ENCODE data around the gene SNX13. TPM values are rescaled to one million over a fixed set of nuclear protein-coding genes. Genes with fewer than 3 reads are reported as not detected.
A peak's percentile ranks its signal among the peaks of the same experiment; 100 is the strongest.

Gene SNX13
- total and polyA plus RNA-seq, 2 of the 4 experiments (the other 2 are of a cell fraction): 9.0 to 24.9 TPM

GRCh38 chr7:17948526-17949238, 8.4 kb upstream of the SNX13 start:
- Histone ChIP-seq H3K18ac (ENCODE audit: low read depth, low read length) (no peak overlapping the region), H3K4ac (ENCODE audit: low read depth, low read length) (no peak overlapping the region), H2AFZ (replicated peaks; ENCODE audit: low read length, poor library complexity) (no peak overlapping the region), H4K8ac (ENCODE audit: low read depth in 2 of 2, low read length in 2 of 2) (no peak overlapping the region), H3K4me3 (ENCODE audit: insufficient read depth, low read depth, low read length) (no peak overlapping the region), H2AK9ac (replicated peaks; ENCODE audit: low read depth, low read length, poor library complexity) (no peak overlapping the region), H2BK5ac (ENCODE audit: low read depth, low read length, poor library complexity, severe bottlenecking) (no peak overlapping the region), H2BK20ac (ENCODE audit: low read depth, low read length) (no peak overlapping the region), H3K23ac (ENCODE audit: low read depth, low read length) (no peak overlapping the region), H2BK120ac (ENCODE audit: low read depth, low read length) (no peak overlapping the region), H4K91ac (ENCODE audit: insufficient read depth, low read depth, low read length) (no peak overlapping the region), H3K9me1 (ENCODE audit: insufficient read depth, low read length) (no peaks in the 10 kb centered on the region), H3K36me3 (ENCODE audit: control insufficient read depth, insufficient read depth, low read length) (no peaks in the 10 kb centered on the region), H2BK15ac (ENCODE audit: low read depth, low read length) (no peak overlapping the region), H3K4me1 (ENCODE audit: control insufficient read depth, insufficient read depth, low read length) (0 out of 2 replicates have a peak, but pooled peaks cover 1% of the 10 kb centered on the region), H3K56ac (ENCODE audit: extremely low read depth, insufficient read depth, low read length) (no peak overlapping the region), H4K20me1 (ENCODE audit: insufficient read depth, low read length) (no peaks in the 10 kb centered on the region), H3K14ac (replicated peaks; ENCODE audit: low read depth, low read length) (no peak overlapping the region), H4K5ac (ENCODE audit: low read depth, low read length) (no peak overlapping the region), H2AK5ac (ENCODE audit: low read depth, low read length) (no peak overlapping the region), H3K4me2 (ENCODE audit: low read depth, low read length) (no peak overlapping the region), H3K79me1 (ENCODE audit: low read depth in 1 of 2, low read length in 2 of 2) (no peaks in the 10 kb centered on the region), H3K27ac (ENCODE audit: insufficient read depth, low read length) (no peak overlapping the region), H3K27me3 (ENCODE audit: control insufficient read depth, insufficient read depth, low read length) (no peaks in the 10 kb centered on the region), H3K9me3 (ENCODE audit: control insufficient read depth, insufficient read depth, low read length) (no peaks in the 10 kb centered on the region), H3K9ac (ENCODE audit: low read depth, low read length) (no peak overlapping the region)
- in situ Hi-C loops (cut with MboI; ENCODE audit: low sequenced_read_pairs): no loop called here
- peak; percentile 14 for ATAC-seq (ENCODE audit: low read depth)
- WGBS, 2 experiments (ENCODE audit: extremely low coverage in 2 of 2, insufficient read length in 1 of 2): no CpG with 5 or more reads among the region's 2 CpGs
- no TSS peak for BruUV-seq (replicated peaks)
- POLR2A ChIA-PET (ENCODE audit: unreplicated experiment): no interaction called here
- DNase-seq: peak; percentile 7
- intact Hi-C loops (cut with micrococcal nuclease): no loop called here
- CTCF ChIA-PET: interaction anchor here (0.9 kb wide), 1 partner anchor 235 kb away, joined by 3 read pairs; no protein-coding TSS in a partner anchor
- dilution Hi-C loops (cut with HindIII; ENCODE audit: low sequenced_read_pairs, unreplicated experiment): no loop called here
- no peak for TF ChIP-seq MAFK (IDR thresholded peaks at IDR 0.05; ENCODE audit: low read depth, low read length)
- TF ChIP-seq FOS (IDR thresholded peaks at IDR 0.05; ENCODE audit: low read depth, low read length): no peak
- TF ChIP-seq USF2 (IDR thresholded peaks at IDR 0.05; ENCODE audit: low read depth, low read length): no peak
- no peak for TF ChIP-seq CHD1 (IDR thresholded peaks at IDR 0.05; ENCODE audit: low read depth, low read length)
- no peak for TF ChIP-seq RCOR1 (IDR thresholded peaks at IDR 0.05; ENCODE audit: insufficient replicate concordance, low read length)
- TF ChIP-seq BHLHE40 (IDR thresholded peaks at IDR 0.05; ENCODE audit: low read depth, low read length): no peak
- TF ChIP-seq RFX5 (IDR thresholded peaks at IDR 0.05; ENCODE audit: low read depth, low read length): no peak
- no peak for TF ChIP-seq SMC3 (IDR thresholded peaks at IDR 0.05; ENCODE audit: low read depth, low read length)
- TF ChIP-seq RAD21 (IDR thresholded peaks at IDR 0.05; ENCODE audit: low read length): no peak
- TF ChIP-seq, protein P1, sequence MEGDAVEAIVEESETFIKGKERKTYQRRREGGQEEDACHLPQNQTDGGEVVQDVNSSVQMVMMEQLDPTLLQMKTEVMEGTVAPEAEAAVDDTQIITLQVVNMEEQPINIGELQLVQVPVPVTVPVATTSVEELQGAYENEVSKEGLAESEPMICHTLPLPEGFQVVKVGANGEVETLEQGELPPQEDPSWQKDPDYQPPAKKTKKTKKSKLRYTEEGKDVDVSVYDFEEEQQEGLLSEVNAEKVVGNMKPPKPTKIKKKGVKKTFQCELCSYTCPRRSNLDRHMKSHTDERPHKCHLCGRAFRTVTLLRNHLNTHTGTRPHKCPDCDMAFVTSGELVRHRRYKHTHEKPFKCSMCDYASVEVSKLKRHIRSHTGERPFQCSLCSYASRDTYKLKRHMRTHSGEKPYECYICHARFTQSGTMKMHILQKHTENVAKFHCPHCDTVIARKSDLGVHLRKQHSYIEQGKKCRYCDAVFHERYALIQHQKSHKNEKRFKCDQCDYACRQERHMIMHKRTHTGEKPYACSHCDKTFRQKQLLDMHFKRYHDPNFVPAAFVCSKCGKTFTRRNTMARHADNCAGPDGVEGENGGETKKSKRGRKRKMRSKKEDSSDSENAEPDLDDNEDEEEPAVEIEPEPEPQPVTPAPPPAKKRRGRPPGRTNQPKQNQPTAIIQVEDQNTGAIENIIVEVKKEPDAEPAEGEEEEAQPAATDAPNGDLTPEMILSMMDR (conservative IDR thresholded peaks at IDR 0.05; ENCODE audit: low read depth, low read length): no peak
- TF ChIP-seq POLR2A (IDR thresholded peaks at IDR 0.05; ENCODE audit: low read depth, low read length): no peak
- no peak for TF ChIP-seq NFE2L2 (IDR thresholded peaks at IDR 0.05; ENCODE audit: low read depth, low read length)
